OCI-LY1 (cell line): ENCODE measurements around the gene GTF2I.

Experiments
- H2AFZ ChIP-seq: fragments of 200-600 bp; sonication (generic), shearing (Covaris generic); 2 replicates; pipeline ENCODE4 v1.6.0; 2014; ENCODE audit warnings: antibody characterized with exemption, mild to moderate bottlenecking, low read length
- H3F3A ChIP-seq: fragments of 200-600 bp; sonication (generic), shearing (Covaris generic); 2 replicates; pipeline ENCODE4 v1.6.0; 2014; ENCODE audit warnings: mild to moderate bottlenecking, antibody characterized with exemption, low read length, moderate library complexity; ENCODE audit not compliant: insufficient read depth
- H3K27ac ChIP-seq: fragments of 200-600 bp; sonication (generic); 2 replicates; pipeline ENCODE4 v1.5.1; 2014; ENCODE audit warnings: low read length, mixed run types, mild to moderate bottlenecking, low read depth; ENCODE audit not compliant: poor library complexity, severe bottlenecking
- H3K27me3 ChIP-seq: fragments of 200-600 bp; sonication (generic); 2 replicates; pipeline ENCODE4 v1.6.0; 2014; ENCODE audit warnings: antibody characterized with exemption, mild to moderate bottlenecking, low read length, moderate library complexity; ENCODE audit not compliant: insufficient read depth
- H3K36me3 ChIP-seq: fragments of 200-600 bp; sonication (generic); 2 replicates; pipeline ENCODE4 v1.6.1; 2014; ENCODE audit warnings: mild to moderate bottlenecking, antibody characterized with exemption, low read length, moderate library complexity, mixed read lengths; ENCODE audit not compliant: insufficient read depth
- H3K4me1 ChIP-seq: fragments of 200-600 bp; sonication (generic); 2 replicates; pipeline ENCODE4 v1.5.1; 2014; ENCODE audit warnings: mild to moderate bottlenecking, low read length, moderate library complexity; ENCODE audit not compliant: insufficient read depth, severe bottlenecking
- H3K4me2 ChIP-seq: fragments of 200-600 bp; sonication (generic), shearing (Covaris generic); 2 replicates; pipeline ENCODE4 v1.6.1; 2014; ENCODE audit warnings: low read length
- H3K4me3 ChIP-seq: fragments of 200-600 bp; sonication (generic); 2 replicates; pipeline ENCODE4 v1.5.1; 2014; ENCODE audit warnings: low read length, low read depth, mild to moderate bottlenecking, mixed read lengths; ENCODE audit not compliant: poor library complexity, severe bottlenecking
- H3K79me2 ChIP-seq: fragments of 200-600 bp; shearing (Covaris generic); 2 replicates; pipeline ENCODE4 v1.6.1; 2016; ENCODE audit warnings: mixed run types, low read length, mixed read lengths; ENCODE audit not compliant: insufficient read depth
- H3K9ac ChIP-seq: fragments of 200-600 bp; sonication (generic), shearing (Covaris generic); 2 replicates; pipeline ENCODE4 v1.6.1; 2014; ENCODE audit warnings: mild to moderate bottlenecking, low read length, mixed read lengths
- H3K9me2 ChIP-seq: fragments of 200-600 bp; sonication (generic), shearing (Covaris generic); 2 replicates; pipeline ENCODE4 v1.6.1; 2014; ENCODE audit warnings: low read depth, mild to moderate bottlenecking, low read length, mixed read lengths
- H3K9me3 ChIP-seq: fragments of 200-600 bp; shearing (Covaris generic); 2 replicates; pipeline ENCODE4 v1.6.1; 2014; ENCODE audit warnings: low read length, mixed read lengths
- H4K20me1 ChIP-seq: fragments of 200-600 bp; sonication (generic), shearing (Covaris generic); 2 replicates; pipeline ENCODE4 v1.6.0; 2016; ENCODE audit warnings: mild to moderate bottlenecking, low read length; ENCODE audit not compliant: insufficient read depth
- EZH2 ChIP-seq: fragments of 200-600 bp; sonication (generic), shearing (Covaris generic); IDR thresholded peaks from 2 replicates; pipeline ENCODE4 v1.8.0; 2017; ENCODE audit warnings: borderline replicate concordance, mixed run types, mild to moderate bottlenecking, antibody characterized with exemption, low read length, moderate library complexity, mixed read lengths
- TF ChIP-seq, protein P1 (sequence below): fragments of 200-600 bp; sonication (generic), shearing (Covaris generic); IDR thresholded peaks from 2 replicates; pipeline ENCODE4 v1.5.1; 2017; ENCODE audit warnings: mild to moderate bottlenecking, antibody characterized with exemption, low read length, moderate library complexity, mixed read lengths

GTF2I gene

DNA sequence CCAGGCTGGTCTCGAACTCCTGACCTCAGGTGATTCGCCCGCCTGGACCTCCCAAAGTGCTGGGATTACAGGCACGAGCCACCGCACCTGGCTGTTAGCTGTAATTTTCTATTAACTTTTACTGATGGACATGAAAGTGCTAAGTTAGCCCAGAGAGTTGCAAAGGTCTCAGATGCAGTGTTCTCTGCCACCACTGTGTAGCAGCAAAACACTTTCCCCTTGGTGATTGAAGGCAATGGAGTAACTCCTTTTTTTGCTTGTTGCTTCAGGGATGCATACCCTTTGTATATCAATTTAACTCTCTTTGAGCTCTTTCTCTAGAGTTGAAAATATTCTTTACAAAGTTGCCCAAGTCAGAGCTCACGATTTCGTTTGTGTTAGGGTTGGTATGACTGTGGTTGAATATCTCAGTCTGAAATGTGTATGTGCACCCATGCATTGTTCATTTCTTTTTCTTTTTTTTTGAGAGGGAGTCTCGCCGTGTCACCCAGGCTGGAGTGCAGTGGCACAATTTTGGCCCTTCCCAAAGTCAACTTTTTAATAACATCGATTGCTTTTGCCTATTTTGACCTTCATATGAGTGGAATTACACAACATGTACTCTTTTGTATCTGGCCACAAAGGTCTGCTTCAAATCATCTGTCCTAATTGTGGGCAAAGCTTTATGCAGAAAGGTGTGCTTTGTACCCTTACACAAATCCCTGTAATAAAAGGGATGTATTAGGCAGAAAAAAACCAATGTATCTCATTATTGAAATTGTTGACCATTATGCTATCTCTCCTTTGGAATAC lies 52.6 kb downstream of the GTF2I start:
- H3K36me3 ChIP-seq, result peaks cover 100% of the 10 kb centered on the region
- no peak overlapping the region for H2AFZ ChIP-seq
- no peaks in the 10 kb centered on the region for H3K9me2 ChIP-seq
- H3K27ac ChIP-seq, result no peak overlapping the region
- H3K27me3 ChIP-seq, result no peaks in the 10 kb centered on the region
- H4K20me1 ChIP-seq, result no peaks in the 10 kb centered on the region
- H3K4me2 ChIP-seq, result no peak overlapping the region
- H3K79me2 ChIP-seq, result no peaks in the 10 kb centered on the region; the same call in 1 of the 2 replicates
- peaks cover 15% of the 10 kb centered on the region for H3K9me3 ChIP-seq
- TF ChIP-seq, protein P1, sequence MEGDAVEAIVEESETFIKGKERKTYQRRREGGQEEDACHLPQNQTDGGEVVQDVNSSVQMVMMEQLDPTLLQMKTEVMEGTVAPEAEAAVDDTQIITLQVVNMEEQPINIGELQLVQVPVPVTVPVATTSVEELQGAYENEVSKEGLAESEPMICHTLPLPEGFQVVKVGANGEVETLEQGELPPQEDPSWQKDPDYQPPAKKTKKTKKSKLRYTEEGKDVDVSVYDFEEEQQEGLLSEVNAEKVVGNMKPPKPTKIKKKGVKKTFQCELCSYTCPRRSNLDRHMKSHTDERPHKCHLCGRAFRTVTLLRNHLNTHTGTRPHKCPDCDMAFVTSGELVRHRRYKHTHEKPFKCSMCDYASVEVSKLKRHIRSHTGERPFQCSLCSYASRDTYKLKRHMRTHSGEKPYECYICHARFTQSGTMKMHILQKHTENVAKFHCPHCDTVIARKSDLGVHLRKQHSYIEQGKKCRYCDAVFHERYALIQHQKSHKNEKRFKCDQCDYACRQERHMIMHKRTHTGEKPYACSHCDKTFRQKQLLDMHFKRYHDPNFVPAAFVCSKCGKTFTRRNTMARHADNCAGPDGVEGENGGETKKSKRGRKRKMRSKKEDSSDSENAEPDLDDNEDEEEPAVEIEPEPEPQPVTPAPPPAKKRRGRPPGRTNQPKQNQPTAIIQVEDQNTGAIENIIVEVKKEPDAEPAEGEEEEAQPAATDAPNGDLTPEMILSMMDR, result peak; percentile 24; the same call in 1 of the 2 replicates
- TF ChIP-seq EZH2, result no peak
- H3K9ac ChIP-seq, result no peak overlapping the region
- no peaks in the 10 kb centered on the region for H3K4me1 ChIP-seq
- H3K4me3 ChIP-seq, result no peak overlapping the region
- peaks cover 9% of the 10 kb centered on the region; the same call in 1 of the 2 replicates for H3F3A ChIP-seq

DNA sequence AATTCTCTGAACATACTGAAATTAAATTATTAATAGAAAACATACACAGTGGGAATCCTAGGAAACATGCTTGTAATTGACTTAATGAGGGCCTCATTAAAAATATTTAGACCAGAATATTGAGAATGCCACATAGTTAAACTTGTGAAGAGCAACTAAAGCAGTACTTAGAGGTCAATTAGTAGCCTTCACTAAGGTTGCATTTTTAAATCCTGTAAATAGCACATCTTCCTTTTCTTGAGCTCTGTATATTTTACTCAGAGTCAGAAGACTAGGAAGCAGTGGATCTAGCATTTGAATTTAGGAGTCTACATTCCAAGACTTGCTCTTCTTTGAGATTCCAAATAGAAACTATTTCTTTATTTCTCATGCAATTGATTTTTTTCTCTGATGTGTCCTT lies 56.0 kb downstream of the GTF2I start:
- Histone ChIP-seq H2AFZ (no peak overlapping the region), H3K4me3 (no peak overlapping the region), H3K4me2 (no peak overlapping the region), H3K9me3 (peaks cover 15% of the 10 kb centered on the region), H3K36me3 (peaks cover 99% of the 10 kb centered on the region), H3K27me3 (no peaks in the 10 kb centered on the region), H3K79me2 (no peaks in the 10 kb centered on the region; the same call in 1 of the 2 replicates), H3K9ac (no peak overlapping the region), H3F3A (peaks cover 9% of the 10 kb centered on the region; the same call in 1 of the 2 replicates), H3K9me2 (no peaks in the 10 kb centered on the region), H3K27ac (no peak overlapping the region), H4K20me1 (no peaks in the 10 kb centered on the region), H3K4me1 (no peaks in the 10 kb centered on the region)
- no peak for TF ChIP-seq EZH2
- TF ChIP-seq, protein P1, result no peak

DNA sequence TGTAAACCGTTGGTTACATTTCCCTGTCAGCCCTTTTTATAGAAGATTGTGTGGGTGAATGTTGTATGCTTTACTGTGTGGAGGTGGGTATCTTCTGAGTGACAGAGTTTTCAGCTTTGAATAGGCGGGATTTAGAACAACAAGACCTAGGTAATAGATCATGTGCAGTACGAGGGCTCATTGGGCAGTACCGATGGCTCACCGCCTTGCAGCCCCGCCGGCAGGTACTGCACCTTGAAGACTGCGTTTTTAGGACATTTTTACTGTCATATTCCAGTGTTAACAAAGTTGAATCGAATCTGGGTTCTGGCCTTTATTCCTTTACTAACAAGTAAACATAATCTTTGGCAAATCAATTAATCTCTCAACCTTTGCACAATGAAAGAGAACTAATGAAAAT lies 60.4 kb downstream of the GTF2I start:
- no peak overlapping the region for H3K4me3 ChIP-seq
- TF ChIP-seq EZH2, result no peak
- TF ChIP-seq, protein P1, result no peak
- no peaks in the 10 kb centered on the region for H3K9me2 ChIP-seq
- H3K36me3 ChIP-seq, result peaks cover 91% of the 10 kb centered on the region
- H2AFZ ChIP-seq, result no peak overlapping the region
- H3K9ac ChIP-seq, result no peak overlapping the region
- peaks cover 9% of the 10 kb centered on the region for H3K9me3 ChIP-seq
- no peaks in the 10 kb centered on the region for H3K4me1 ChIP-seq
- no peaks in the 10 kb centered on the region for H4K20me1 ChIP-seq
- H3F3A ChIP-seq, result peaks cover 9% of the 10 kb centered on the region; the same call in 1 of the 2 replicates
- H3K79me2 ChIP-seq, result no peaks in the 10 kb centered on the region
- no peak overlapping the region for H3K4me2 ChIP-seq
- no peaks in the 10 kb centered on the region for H3K27me3 ChIP-seq
- no peak overlapping the region for H3K27ac ChIP-seq
